Measurements from ENCODE around the gene RBPMS2.

RBPMS2 gene

GRCh38 chr15:64782751-64783150 lies 7.4 kb upstream of the RBPMS2 start:
- DNase-seq (ENCODE audit: low read depth) = no peak

- no peak for DNase-seq (ENCODE audit: low read depth)
Observed at GRCh38 chr15:64781299-64781698, 5.9 kb upstream of the RBPMS2 start.

- DNase-seq (ENCODE audit: low read depth) = no peak
Observed at GRCh38 chr15:64780600-64781156, 5.3 kb upstream of the RBPMS2 start.

DNA sequence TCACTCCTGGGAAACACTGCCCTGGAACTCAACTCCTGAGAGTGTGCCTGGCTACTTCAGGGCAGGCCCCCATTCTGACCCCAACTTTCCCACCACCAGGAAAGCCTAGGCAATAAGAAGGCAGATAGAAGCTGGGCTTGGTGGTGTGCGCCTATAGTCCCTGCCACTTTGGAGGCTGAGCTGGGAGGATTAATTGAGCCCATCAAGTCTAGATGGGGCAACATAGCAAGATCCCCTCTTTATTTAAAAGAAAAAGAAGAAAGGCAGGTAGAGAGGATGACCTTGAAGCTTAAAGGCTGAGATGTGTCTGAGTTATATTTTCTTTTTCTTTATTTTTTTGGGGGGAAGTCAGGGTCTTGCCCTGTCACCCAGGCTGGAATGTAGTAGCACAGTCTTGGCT lies 4.2 kb upstream of the RBPMS2 start:
- no peak for DNase-seq (ENCODE audit: low read depth)

GRCh38 chr15:64779024-64779423 lies 3.6 kb upstream of the RBPMS2 start:
- no peak for DNase-seq (ENCODE audit: low read depth)

DNA sequence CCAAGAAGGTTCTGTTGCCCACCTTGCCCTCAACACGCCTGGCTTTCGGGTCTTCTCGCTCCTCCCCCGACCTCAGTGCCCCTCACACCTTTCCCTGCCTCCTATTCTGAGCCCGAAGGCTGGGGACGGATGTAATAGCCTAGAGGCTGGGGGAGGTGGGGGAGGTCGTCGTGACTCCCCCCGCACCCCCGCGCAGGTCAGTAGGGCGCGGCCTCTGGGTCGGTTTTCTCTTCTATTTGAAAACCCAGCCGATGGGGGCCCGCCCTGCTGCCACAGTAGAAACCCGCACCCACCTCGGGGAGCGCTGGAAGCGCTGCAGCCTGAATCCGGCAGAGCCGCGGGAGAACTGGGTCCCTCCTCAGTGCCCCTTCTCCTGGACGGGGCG lies 1.0 kb upstream of the RBPMS2 start:
- DNase-seq (ENCODE audit: low read depth) = no peak

DNA sequence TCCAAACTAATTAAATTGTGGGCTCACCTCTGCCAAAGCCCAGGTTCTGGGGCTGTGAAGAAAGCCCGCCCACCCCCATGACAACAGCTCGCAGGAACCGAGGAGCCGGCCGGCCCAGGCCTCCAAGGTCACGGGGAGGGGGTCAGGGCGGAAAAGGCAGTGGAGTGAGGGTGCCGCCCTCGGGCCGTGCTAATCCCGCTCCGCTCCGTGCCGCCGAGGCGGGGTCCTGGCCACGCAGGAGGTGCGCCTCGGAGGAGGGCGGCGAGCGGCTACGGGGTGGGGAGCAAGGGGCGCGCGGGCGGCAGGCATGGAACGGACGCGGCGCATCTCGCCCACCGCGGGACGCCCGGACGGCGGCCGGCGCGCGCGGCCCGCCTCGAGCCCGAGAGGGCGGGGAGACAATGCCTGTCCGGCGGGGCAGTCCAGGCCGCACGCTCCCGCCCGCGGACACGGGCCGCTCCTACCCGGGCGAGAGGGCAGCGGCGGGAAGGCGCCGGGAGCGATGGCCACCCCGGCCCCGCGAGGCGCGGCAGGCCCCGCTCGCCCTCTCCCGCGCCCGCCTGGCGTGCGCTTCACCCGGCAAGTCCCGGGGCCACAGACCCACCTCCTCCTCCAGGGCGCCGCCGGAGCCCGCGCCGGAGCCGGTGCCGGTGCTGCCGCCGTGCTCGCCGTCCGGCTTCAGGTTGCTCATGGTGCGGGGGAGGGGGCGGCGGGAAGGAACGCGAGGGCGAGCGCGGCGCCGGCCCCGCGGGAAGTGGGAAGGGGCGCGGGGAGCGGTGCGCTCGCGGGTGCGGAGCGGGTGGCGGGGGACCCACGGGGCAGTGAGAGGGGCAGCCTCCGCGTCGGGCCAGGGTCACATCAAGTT lies 528 bp downstream of the RBPMS2 start:
- DNase-seq (ENCODE audit: low read depth) = no peak

- DNase-seq (ENCODE audit: low read depth) = no peak
Observed at GRCh38 chr15:64774037-64774628, 1.3 kb downstream of the RBPMS2 start.

GRCh38 chr15:64773606-64774005 lies 1.8 kb downstream of the RBPMS2 start:
- DNase-seq (ENCODE audit: low read depth) = no peak

GRCh38 chr15:64772964-64773363 lies 2.4 kb downstream of the RBPMS2 start:
- DNase-seq (ENCODE audit: low read depth) = no peak

DNA sequence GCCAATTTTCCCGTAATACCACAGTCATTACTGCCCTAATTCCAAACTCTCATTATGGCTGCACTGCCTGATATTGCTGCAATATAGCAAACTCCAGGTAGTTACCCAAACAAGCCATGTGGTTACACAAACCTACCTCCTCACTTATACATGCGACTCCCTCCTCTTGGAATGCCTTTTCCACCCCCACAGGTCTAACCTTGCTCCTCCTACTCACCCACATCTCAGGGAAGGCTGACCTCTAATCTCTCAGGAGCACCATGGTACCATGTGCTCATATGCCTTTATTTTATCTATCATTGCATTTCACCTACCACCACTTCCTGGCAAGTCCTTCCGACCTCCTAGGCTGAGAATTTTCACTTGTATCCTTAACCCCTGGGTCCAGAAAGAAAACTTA lies 2.9 kb downstream of the RBPMS2 start:
- DNase-seq (ENCODE audit: low read depth) = no peak

DNA sequence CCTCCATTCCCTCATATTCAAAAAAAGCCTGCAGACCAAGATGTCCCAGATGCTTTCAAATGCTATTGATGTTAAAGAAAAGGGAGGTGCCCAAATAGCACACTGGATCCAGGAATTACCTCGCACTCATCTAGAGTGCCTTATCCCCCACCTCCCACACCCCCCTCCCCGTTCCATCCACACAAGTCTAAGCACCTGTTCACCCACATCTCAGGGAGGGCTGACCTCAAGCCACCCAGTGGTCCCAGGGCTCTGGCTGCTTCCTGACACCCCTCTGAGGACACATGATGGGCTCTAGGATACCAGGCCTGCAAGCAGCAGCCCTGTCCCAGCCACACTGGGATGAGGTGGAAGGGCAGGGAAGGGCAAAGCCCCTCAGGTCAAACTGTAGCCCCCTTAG lies 4.8 kb downstream of the RBPMS2 start:
- no peak for DNase-seq (ENCODE audit: low read depth)

GRCh38 chr15:64767203-64767602 lies 8.2 kb downstream of the RBPMS2 start:
- DNase-seq (ENCODE audit: low read depth) = no peak

- no peak for DNase-seq (ENCODE audit: low read depth)
Observed at GRCh38 chr15:64766058-64766457, 9.3 kb downstream of the RBPMS2 start.

- DNase-seq (ENCODE audit: low read depth) = no peak
Observed at GRCh38 chr15:64763874-64764273, 11.5 kb downstream of the RBPMS2 start.

DNA sequence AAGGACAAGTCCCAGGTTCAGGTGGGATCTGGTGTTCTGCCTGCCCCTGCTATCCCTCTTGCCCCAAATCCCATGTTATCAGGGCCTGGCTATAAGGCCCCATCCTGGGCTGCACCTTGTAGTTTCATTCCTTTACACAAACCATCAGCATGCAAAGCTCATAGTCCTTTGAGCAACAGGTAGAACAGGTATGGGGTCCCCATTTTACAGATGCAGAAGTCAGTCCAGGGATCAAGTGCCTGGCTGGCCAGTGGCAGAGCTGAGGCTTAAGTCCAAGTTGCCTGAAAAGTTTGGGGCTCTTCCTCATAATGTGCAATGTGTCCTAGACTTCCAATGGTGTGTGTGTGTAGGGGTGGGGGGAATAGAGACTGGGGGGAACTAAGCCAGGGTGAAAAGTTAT lies 11.9 kb downstream of the RBPMS2 start:
- DNase-seq (ENCODE audit: low read depth) = no peak

DNA sequence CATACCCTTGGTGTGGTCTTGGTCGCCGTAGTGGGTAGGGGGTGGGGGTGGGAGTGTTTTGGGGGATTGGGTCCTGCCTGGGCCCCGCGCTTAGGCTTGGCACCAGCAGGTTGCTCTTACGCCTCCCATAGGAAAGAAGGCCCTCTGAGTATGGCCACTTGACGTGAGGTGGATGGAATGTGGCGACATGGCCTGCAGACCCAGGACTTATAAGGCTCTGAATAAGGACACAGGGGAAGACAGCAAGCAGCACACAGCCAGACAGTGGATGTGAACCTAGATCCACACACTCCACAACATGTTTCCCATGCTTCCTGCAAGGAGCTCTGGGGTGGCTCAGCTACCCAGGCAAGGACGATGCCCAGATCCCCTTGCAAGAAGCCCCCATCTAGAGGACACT lies 12.4 kb downstream of the RBPMS2 start:
- no peak for DNase-seq (ENCODE audit: low read depth)

DNA sequence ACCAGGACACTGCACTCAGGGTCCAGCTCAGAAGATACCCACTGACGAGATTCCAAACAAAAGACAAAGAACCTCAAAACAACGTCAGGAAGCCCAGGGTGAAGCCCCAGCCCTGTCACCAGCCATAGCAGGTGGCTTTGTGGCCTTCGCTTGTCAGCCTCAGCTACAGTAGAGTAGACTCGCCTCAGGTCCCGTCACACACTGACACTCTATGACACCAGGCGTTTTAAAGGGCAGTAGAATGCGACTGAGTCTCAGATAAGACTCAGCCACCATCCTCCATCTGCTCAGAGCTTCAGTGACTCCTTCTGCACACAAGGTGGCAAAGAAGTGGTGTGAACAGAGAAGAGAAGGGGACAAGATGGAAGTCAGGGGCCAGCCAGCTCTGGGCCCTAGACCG lies 12.8 kb downstream of the RBPMS2 start:
- DNase-seq (ENCODE audit: low read depth) = no peak

GRCh38 chr15:64761156-64761555 lies 14.2 kb downstream of the RBPMS2 start:
- no peak for DNase-seq (ENCODE audit: low read depth)

GRCh38 chr15:64760056-64760455 lies 15.3 kb downstream of the RBPMS2 start:
- DNase-seq (ENCODE audit: low read depth) = no peak

DNA sequence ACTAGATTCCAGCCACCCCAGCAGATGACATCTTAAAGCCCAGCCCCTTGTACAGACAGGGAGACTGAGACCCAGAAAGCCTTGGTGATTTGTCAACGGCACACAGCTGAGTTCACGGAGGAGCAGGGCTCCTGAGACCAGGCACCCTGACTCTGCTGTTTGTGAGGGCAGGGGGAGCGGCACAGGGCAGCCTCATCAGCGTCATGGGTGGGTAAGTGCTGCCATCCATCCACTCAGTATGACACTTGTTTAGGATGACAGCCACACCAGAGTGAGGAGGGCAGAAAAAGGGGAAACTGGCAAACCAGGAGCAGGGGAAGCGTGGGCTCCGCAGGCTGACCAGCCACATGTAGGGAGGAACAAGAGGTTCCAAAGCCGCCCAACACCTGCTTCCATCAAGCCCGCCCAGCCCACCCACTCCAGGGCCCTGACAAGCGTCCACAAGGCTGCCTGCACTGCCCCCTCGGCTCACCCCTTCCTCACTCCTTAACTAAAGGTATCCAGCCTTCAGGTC lies 19.9 kb downstream of the RBPMS2 start:
- no peak for DNase-seq (ENCODE audit: low read depth)

GRCh38 chr15:64754663-64755426 lies 20.5 kb downstream of the RBPMS2 start:
- no peak for DNase-seq (ENCODE audit: low read depth)
